HL-60 (cell line): ENCODE results near the gene HOXC13.

ENCODE experiments used
- CTCF ChIP-seq: IDR thresholded peaks from one replicate; pipeline ENCODE4 v1.5.1; 2011; ENCODE audit warnings: low read length, control low read depth, inconsistent platforms; ENCODE audit not compliant: insufficient read depth
- GABPA ChIP-seq: IDR thresholded peaks from 2 replicates; pipeline ENCODE4 v1.6.1; 2012; ENCODE audit warnings: low read depth
- POLR2AphosphoS5 ChIP-seq: IDR thresholded peaks from 2 replicates; pipeline ENCODE4 v1.6.1; 2012; ENCODE audit warnings: low read depth
- REST ChIP-seq: IDR thresholded peaks from 2 replicates; pipeline ENCODE4 v1.6.1; 2012; ENCODE audit warnings: low read depth; ENCODE audit not compliant: insufficient replicate concordance

GRCh38 chr12:53989227-53990113 lies 50.8 kb downstream of the HOXC13 start:
- no peak for TF ChIP-seq REST
- TF ChIP-seq CTCF = peak; percentile 45
- no peak for TF ChIP-seq GABPA
- no peak for TF ChIP-seq POLR2AphosphoS5
